GM18526 (cell line): ENCODE data around the gene CRYGN.

Experiments
- POLR2A ChIP-seq: IDR thresholded peaks from 3 replicates; pipeline ENCODE4 v1.6.1; 2011; ENCODE audit not compliant: insufficient read length; ENCODE audit errors: extremely low read depth

CRYGN gene

GRCh38 chr7:151462306-151462779 is 22.4 kb upstream of the CRYGN start:
- no peak for TF ChIP-seq POLR2A

- no peak for TF ChIP-seq POLR2A
These were observed 21.9 kb upstream of the CRYGN start for GRCh38 chr7:151461942-151462230.

- TF ChIP-seq POLR2A = no peak
These were observed 21.4 kb upstream of the CRYGN start for GRCh38 chr7:151461096-151461941.

DNA sequence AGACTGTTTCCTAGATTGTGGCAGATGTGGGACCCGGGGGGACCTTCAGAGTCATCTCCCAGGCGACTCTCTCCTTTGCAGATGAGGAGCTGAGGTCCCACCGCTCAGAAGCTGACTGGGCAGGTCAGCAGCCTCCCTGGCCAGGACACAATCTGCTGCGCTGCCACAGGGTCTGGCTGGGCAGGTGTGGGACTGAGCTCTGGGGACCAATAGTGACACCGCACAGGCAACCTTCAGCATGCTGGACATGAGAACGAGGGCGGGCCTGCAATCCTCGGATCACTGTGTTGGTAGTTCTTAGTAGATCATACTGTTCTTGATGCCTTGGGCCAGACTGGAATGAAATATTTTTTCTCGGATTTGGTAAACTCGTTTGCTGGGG is 20.5 kb upstream of the CRYGN start:
- TF ChIP-seq POLR2A = no peak

GRCh38 chr7:151459726-151460473 is 20.0 kb upstream of the CRYGN start:
- TF ChIP-seq POLR2A = no peak

DNA sequence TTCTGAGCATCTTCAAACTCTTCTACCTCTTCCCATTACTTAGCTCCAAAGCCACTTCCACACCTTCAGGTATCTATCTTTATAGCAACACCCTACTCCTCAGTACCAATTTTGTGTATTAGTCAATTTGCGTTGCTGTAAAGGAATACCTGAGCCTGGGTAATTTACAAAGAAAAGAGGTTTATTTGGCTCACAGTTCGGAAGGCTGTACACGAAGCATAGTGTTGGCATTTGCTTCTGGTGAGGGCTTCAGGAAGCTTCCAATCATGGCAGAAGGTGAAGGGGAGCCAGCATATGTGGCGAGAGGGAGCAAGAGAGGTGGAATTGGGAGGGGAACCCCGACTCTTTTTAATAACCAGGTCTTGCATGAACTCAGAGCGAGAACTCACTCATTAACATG is 17.6 kb upstream of the CRYGN start:
- TF ChIP-seq POLR2A = no peak

DNA sequence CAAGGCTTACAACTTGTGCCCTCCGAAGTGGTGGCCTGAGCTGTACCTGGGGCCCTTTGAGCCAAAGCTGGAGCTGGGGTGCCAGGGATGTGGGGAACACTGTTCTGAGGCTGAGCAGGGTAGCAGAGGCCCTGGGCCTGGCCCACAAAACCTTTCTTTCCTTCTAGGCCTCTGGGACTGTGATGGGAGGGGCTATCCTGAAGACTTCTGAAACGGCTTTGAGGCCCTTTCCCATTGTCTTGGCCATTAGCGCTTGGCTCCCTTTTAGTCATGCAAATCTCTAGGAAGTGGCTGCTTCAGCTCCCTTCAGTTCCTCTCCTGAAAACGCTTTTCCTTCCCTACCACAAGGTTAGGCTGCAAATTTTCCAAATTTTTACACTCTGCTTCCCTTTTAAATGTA is 16.8 kb upstream of the CRYGN start:
- TF ChIP-seq POLR2A = no peak

DNA sequence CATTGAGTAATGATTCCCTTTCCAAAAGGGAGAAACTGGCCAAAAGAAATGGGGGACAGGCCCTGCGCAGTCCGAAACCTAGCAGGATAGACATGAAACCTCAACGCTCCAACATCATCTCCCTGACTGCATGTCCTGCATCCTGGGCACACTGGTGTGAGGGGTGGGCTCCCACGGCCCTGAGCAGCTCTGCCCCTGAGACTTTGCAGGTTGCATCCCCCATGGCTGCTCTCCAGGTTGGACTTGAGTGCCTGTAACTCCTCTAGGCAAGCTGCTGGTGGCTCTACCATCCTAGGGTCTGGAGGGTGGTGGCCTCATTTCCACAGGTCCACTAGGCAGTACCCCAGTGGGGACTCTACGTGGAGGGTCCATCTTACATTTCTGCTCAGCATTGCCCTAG is 16.3 kb upstream of the CRYGN start:
- no peak for TF ChIP-seq POLR2A

GRCh38 chr7:151455690-151456089 is 15.7 kb upstream of the CRYGN start:
- no peak for TF ChIP-seq POLR2A

GRCh38 chr7:151454932-151455530 is 15.1 kb upstream of the CRYGN start:
- no peak for TF ChIP-seq POLR2A

GRCh38 chr7:151454305-151454704 is 14.4 kb upstream of the CRYGN start:
- no peak for TF ChIP-seq POLR2A

DNA sequence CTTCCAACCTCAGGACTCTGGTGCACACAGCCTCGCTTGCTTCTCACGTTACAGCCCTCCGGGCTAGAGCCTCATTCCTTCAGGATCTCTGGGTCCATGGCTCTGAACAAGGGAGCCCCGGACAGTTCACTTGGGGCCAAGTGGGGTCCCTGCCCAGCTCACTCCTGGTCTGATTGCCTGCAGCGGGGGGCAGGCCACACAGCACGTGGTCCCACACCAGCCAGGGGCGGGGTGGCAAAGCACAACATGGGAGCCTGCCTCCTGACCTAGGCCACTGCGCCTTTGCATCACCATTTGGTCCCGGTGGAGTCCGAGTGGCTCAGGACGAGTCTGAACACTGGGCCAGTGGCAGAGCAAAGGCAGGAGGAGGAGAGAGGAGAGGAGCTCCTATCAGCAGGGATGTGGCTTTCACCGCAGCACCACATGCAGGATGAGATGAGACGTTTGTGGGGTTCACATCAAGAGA is 13.4 kb upstream of the CRYGN start:
- no peak for TF ChIP-seq POLR2A

DNA sequence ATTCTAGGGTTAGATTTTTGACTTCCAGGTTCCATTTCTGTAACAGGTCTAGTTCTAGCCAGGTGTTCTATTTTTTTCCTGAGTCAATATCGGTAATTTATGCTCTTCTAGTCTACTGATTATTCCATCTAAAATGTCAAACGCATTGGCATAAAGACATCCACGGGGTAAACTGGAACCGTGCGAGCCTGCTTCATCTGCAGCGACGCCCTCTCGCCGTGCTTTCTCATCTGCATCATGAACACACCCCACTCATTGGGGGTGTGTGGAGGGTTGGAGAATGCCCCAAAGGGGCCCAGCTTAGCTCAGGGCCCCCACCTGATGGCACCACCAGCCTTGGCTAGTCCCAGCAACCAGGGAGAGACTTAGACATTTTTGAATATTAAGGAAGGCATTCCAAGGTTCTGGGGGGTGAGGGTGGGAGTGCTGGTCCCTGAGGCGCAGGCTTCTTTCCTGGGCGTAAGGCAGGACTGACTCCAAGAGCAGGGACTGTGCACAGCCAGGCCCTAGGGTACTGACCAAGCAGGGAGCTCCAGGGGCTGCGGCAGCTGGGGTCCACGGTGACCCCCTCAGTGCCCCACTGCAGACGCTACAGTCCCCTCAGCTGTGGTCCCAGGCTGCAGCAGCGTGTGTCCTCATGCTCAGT is 12.9 kb upstream of the CRYGN start:
- TF ChIP-seq POLR2A = no peak

DNA sequence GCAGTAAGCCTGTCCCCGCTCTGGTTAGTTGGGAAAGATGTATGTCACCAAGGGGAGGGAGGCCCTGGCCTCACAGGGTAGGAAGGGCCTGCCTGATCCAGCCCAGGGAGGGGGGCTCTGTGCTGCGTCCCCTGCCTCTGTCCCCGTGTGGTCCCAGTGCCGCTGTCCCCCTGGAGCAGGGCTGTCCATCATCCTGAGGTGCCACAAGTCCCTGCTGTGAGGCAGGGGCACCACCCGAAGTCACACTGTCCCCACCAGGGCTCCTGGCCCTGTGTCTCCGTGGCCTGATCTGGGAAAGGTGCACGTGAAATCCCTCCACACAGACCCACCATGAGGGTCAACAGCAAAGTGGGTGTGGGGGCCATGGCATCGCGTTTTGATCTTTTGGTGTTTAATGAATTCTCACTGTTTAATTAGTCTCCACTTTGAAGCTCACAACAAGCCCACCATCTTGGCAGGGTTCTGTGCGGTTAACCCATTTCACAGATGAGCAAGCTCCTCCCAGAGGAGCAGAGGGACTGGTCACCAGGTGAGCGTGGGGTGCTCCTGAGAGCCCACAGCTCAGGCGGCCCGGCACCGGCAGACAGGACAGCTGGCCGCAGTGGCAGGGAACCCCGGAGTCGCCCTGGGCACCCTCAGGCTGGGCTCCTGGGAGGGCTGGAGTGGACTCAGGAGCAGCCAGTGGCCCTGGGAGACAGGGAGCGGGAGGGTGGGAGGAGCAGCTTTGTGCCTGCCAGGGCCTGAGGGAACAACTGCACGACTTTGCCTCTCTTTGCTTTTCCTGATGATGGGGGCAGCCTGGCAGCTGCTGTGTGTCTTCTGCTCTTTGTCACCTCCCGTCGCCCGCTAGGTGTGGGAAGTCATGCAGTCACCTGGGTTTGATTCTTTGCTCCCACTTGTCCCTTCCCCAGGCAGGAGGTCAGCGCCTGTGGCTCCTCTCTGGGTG is 12.0 kb upstream of the CRYGN start:
- TF ChIP-seq POLR2A = no peak
